ENCODE measurements around the gene RSPH6A.

RSPH6A gene

DNA sequence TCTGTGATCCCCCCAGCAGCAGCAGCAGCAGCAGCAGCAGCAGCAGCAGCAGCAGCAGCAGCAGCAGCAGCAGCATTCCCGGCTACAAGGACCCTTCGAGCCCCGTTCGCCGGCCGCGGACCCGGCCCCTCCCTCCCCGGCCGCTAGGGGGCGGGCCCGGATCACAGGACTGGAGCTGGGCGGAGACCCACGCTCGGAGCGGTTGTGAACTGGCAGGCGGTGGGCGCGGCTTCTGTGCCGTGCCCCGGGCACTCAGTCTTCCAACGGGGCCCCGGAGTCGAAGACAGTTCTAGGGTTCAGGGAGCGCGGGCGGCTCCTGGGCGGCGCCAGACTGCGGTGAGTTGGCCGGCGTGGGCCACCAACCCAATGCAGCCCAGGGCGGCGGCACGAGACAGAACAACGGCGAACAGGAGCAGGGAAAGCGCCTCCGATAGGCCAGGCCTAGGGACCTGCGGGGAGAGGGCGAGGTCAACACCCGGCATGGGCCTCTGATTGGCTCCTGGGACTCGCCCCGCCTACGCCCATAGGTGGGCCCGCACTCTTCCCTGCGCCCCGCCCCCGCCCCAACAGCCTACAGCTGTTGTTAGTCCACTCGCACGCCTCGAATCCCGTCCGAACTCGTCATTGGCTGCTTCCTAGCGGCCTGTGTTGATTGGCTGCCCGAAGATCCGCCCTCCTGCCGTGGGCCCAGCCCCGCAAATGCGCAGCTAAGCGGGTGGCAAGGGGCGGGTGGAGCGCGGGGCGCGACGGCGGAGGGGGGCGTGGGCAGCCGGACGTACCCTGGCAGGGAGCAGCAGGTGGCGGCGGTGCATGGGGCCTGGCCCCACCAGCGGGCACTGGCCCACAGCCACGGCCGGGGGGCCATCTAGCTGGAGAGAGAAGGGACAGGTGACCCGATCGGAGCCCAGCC is 44.7 kb downstream of the RSPH6A start:
- peak overlapping the region; percentile 59 for H3K4me3 ChIP-seq (ENCODE audit: control insufficient read depth, low read depth, low read length)
- peak; percentile 97 for DNase-seq (ENCODE audit: low read depth)
- TF ChIP-seq, protein P1, sequence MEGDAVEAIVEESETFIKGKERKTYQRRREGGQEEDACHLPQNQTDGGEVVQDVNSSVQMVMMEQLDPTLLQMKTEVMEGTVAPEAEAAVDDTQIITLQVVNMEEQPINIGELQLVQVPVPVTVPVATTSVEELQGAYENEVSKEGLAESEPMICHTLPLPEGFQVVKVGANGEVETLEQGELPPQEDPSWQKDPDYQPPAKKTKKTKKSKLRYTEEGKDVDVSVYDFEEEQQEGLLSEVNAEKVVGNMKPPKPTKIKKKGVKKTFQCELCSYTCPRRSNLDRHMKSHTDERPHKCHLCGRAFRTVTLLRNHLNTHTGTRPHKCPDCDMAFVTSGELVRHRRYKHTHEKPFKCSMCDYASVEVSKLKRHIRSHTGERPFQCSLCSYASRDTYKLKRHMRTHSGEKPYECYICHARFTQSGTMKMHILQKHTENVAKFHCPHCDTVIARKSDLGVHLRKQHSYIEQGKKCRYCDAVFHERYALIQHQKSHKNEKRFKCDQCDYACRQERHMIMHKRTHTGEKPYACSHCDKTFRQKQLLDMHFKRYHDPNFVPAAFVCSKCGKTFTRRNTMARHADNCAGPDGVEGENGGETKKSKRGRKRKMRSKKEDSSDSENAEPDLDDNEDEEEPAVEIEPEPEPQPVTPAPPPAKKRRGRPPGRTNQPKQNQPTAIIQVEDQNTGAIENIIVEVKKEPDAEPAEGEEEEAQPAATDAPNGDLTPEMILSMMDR (conservative IDR thresholded peaks at IDR 0.05; ENCODE audit: control insufficient read depth, insufficient read depth, low read depth, low read length) = peak; percentile 49

DNA sequence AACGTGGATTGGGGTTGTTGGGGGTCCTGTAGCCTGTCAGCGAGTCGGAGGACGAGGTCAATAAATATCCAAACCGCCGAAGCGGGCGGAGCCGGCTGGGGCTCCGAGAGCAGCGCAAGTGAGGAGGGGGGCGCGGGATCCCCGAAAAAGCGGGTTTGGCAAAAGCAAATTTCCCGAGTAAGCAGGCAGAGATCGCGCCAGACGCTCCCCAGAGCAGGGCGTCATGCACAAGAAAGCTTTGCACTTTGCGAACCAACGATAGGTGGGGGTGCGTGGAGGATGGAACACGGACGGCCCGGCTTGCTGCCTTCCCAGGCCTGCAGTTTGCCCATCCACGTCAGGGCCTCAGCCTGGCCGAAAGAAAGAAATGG is 45.3 kb downstream of the RSPH6A start:
- TF ChIP-seq, protein P1 (conservative IDR thresholded peaks at IDR 0.05; ENCODE audit: control insufficient read depth, insufficient read depth, low read depth, low read length) = no peak
- H3K4me3 ChIP-seq (ENCODE audit: control insufficient read depth, low read depth, low read length) = peak overlapping the region; percentile 59
- peak; percentile 44 for DNase-seq (ENCODE audit: low read depth)

DNA sequence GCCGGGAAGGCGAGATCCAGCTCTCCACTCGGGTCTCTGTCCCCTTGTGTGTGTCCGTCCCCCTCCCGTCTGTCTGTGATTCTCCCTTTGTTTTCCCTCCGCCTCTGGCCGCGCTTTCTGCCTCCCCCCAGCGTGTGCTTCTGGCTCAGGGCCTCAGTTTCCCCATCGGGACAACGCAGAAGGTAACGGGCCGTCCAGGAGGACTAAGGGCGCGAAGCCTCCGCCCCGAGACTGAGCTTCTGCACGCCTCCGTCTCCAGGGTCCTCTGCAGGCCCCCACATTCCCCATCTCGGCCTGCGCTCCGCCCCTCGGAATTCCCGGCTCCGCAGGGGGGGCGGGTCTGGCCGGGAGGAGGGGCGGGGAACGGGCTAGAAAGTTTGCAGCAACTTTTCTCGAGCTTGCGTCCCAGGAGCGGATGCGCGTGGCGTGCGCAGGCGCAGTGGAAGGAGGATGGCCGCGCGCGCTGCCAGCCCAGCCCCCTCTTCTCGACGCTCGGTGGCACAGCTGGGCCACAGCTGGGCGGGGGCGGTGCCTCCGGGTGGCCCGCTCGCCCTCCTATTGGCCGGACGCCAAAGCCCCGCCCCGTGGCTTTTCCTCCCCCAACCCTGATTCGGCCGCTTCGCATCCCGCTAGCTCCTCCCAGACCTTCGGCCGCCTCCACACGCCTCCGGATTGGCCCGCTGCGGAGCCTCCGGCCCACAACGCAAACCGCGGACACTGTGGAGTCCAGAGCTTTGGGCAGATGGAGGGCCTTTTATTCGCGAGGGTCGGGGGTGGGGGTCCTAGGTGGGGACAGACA is 45.9 kb downstream of the RSPH6A start, which contains the start of gene SIX5:
Gene SIX5 (minus strand): TSS at position 269 of the 799 bp plus-strand sequence. CDS start 408 bp downstream, outside the sequence.
- peak within 1 kb of the TSS; percentile 73 for H3K4me3 ChIP-seq (ENCODE audit: control insufficient read depth, low read depth, low read length)
- DNase-seq (ENCODE audit: low read depth) = peak; percentile 96
- TF ChIP-seq, protein P1 (conservative IDR thresholded peaks at IDR 0.05; ENCODE audit: control insufficient read depth, insufficient read depth, low read depth, low read length) = no peak

DNA sequence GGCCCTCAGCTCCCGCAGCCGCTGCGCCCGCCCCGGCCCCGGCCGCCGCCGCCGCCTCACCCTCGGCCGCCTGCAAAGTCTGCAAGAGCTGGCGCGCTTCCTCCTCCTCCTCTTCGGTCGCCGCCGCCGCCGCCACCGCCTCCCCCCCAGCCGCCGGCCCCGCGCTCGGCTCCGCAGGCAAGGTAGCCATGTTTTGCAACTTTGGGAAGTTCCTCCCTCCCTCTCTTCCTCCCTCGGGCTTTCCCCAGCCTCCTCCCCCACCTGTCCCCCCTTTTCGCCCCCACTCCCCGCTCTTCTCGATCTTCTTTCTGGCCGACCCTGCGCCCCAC is 46.5 kb downstream of the RSPH6A start:
- H3K4me3 ChIP-seq (ENCODE audit: control insufficient read depth, low read depth, low read length) = peak overlapping the region; percentile 73
- peak; percentile 43 for DNase-seq (ENCODE audit: low read depth)
- TF ChIP-seq, protein P1 (conservative IDR thresholded peaks at IDR 0.05; ENCODE audit: control insufficient read depth, insufficient read depth, low read depth, low read length) = no peak

DNA sequence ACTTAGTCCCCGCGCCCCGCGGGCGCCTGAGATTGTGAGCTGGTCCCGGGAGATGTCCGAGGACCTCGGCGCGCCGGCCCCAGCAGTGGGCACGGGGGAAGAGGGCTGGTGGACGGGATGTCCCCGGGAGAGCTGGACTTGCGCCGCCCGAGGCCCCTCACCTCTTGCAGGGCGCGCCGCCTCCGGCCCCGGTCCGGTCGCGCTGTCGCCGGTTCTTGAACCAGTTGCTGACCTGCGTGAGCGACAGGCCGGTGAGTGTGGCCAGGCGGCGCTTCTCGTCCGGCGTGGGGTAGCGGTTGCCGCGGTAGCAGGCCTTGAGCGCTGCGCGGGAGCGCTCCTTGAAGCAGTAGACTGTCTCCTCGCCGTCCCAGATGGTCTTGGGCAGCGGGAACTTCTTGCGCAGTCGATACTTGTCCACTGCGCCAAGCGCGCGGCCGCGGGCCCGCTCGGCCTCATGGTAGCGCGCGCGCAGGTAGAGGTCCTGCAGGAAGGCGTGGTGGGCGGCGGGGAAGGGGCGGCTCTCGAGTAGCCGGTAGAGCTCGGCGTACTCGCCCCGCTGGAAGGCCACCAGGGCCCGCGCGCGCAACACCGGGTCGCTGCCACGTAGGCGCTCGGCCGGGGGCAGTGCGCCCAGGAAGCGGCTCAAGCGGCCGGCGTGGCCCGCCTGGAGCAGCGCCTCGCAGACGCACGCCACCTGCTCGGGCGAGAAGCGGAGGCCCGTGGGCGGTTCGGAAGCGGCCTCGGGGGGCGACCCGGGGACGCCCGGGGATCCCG is 47.0 kb downstream of the RSPH6A start:
- H3K4me3 ChIP-seq (ENCODE audit: control insufficient read depth, low read depth, low read length) = peak overlapping the region; percentile 73
- peak; percentile 67 for DNase-seq (ENCODE audit: low read depth)
- TF ChIP-seq, protein P1 (conservative IDR thresholded peaks at IDR 0.05; ENCODE audit: control insufficient read depth, insufficient read depth, low read depth, low read length) = no peak

DNA sequence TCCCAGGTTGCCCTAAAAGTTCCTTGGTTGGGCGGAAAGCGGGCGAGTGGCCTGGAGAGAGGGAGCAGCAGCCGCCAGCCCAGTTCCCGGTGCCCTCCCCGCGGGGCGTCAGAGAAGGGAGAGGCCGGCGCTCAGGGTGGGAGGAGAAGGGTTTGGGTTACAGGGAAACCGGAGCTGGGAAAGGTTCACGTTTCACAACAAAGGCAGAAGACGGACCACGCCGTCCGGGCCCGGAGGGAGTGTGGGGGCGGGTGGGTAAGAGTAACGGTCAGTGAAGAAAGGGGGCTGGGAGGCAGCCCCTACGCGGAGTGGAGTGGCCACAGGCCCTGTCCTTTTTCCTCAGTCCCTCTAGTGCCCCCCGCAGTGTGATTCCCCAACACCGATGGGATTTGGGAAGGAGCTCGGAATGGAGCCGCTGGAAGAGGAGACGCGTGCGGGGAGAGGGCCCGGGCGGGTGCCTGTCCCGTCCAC is 47.7 kb downstream of the RSPH6A start:
- peak; percentile 88 for DNase-seq (ENCODE audit: low read depth)
- TF ChIP-seq, protein P1 (conservative IDR thresholded peaks at IDR 0.05; ENCODE audit: control insufficient read depth, insufficient read depth, low read depth, low read length) = no peak
- H3K4me3 ChIP-seq (ENCODE audit: control insufficient read depth, low read depth, low read length) = peak overlapping the region; percentile 73
